Endothelial cell (in vitro differentiated cells): ENCODE measurements around the gene CPED1. TPM values are rescaled to one million over a fixed set of nuclear protein-coding genes. Genes with fewer than 3 reads are reported as not detected.

Source experiments
- DNase-seq: peaks from one replicate; pipeline ENCODE4 v3.0.0; 2021; ENCODE audit warnings: low spot score
- H3K27ac Mint-ChIP-seq: one replicate; pipeline ENCODE4 v1.8.0; 2021; ENCODE audit warnings: mixed read lengths, inconsistent platforms; ENCODE audit not compliant: unreplicated experiment
- H3K27me3 Mint-ChIP-seq: one replicate; pipeline ENCODE4 v1.8.0; 2021; ENCODE audit warnings: mild to moderate bottlenecking, moderate library complexity, mixed read lengths, inconsistent platforms; ENCODE audit not compliant: unreplicated experiment
- H3K36me3 Mint-ChIP-seq: one replicate; pipeline ENCODE4 v1.8.0; 2021; ENCODE audit warnings: mild to moderate bottlenecking, low read depth, mixed read lengths, inconsistent platforms; ENCODE audit not compliant: unreplicated experiment
- H3K4me1 Mint-ChIP-seq: one replicate; pipeline ENCODE4 v1.8.0; 2021; ENCODE audit warnings: mild to moderate bottlenecking, mixed read lengths, inconsistent platforms; ENCODE audit not compliant: unreplicated experiment
- H3K4me3 Mint-ChIP-seq: one replicate; pipeline ENCODE4 v1.8.0; 2021; ENCODE audit warnings: mild to moderate bottlenecking, mixed read lengths, inconsistent platforms; ENCODE audit not compliant: unreplicated experiment
- H3K9me3 Mint-ChIP-seq: one replicate; pipeline ENCODE4 v1.8.0; 2021; ENCODE audit warnings: mixed read lengths, inconsistent platforms; ENCODE audit not compliant: unreplicated experiment
- total RNA-seq: library from RNA; stranded (reverse); fragmentation: NEBNext Ultra II Directional; extraction: Animal tissue kit (Norgen Biotek cat#: 25700); gene quantifications from one replicate; pipeline ENCODE4 v1.2.1, GENCODE V29; 2021; ENCODE audit not compliant: unreplicated experiment
- TF ChIP-seq, protein P1 (sequence below): fragments of 200-600 bp; sonication (generic); IDR thresholded peaks from one replicate; pipeline ENCODE4 v1.5.0; 2021; ENCODE audit warnings: antibody characterized with exemption; ENCODE audit not compliant: unreplicated experiment

Gene CPED1
- total RNA-seq, 1 donor from 2014 or later, result 1.8 TPM

DNA sequence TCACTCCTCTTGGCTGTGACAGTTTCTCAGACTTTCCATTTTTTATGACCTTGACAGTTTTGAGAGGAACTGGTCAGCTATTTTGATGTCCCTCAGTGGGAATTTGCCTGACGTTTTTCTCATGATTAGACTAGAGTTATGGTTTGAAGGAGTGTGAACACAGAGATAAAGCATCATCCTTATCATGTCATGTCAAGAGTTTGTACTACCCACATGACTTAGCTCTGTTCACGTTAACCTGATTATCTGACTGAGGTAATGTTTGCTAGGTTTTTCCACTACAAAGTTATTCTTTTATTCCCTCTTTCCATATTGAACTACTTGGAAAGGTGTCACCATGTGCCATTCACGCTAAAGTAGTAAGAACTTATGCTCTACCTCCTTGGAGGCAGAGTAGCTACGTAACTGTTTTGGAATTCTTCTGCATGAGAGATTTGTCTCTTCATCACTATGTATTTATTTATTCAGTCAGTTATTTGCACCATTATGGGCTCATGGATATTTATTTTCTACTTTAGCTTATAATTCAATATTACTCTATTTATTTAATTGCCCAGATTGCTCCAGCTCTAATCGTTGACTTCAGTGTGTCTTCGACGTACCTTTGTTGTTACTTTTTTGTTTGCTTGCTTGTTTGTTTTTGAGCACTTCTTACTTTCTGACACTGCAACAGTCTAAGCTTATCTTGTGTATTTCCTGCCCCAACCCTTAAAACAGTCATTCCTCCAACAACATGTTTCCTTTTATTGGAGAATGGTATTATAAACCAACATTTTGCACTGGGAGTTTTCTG lies 50.4 kb downstream of the CPED1 start:
- Mint-ChIP-seq H3K27ac (peak overlapping the region; percentile 50), H3K4me3 (no peak overlapping the region), H3K4me1 (peaks cover 15% of the 10 kb centered on the region), H3K36me3 (no peaks in the 10 kb centered on the region), H3K27me3 (no peaks in the 10 kb centered on the region), H3K9me3 (no peaks in the 10 kb centered on the region)
- TF ChIP-seq, protein P1, sequence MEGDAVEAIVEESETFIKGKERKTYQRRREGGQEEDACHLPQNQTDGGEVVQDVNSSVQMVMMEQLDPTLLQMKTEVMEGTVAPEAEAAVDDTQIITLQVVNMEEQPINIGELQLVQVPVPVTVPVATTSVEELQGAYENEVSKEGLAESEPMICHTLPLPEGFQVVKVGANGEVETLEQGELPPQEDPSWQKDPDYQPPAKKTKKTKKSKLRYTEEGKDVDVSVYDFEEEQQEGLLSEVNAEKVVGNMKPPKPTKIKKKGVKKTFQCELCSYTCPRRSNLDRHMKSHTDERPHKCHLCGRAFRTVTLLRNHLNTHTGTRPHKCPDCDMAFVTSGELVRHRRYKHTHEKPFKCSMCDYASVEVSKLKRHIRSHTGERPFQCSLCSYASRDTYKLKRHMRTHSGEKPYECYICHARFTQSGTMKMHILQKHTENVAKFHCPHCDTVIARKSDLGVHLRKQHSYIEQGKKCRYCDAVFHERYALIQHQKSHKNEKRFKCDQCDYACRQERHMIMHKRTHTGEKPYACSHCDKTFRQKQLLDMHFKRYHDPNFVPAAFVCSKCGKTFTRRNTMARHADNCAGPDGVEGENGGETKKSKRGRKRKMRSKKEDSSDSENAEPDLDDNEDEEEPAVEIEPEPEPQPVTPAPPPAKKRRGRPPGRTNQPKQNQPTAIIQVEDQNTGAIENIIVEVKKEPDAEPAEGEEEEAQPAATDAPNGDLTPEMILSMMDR, result no peak
- DNase-seq, result no peak

DNA sequence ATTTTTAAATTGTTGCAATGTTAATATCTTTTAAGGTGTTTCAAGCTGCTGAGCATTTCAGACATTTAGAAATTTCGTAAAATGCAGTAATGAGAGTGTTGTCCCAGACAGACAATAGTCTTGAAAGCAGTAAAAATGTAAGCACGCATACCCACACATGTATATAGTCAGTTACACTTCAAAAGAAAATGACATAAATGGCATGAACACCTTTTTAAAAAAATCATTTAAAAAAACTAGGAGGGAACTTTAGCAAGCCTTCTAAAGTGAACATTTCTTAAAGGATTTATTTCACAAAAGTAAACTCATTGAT lies 51.0 kb downstream of the CPED1 start:
- Mint-ChIP-seq H3K27ac (no peak overlapping the region), H3K4me3 (no peak overlapping the region), H3K27me3 (no peaks in the 10 kb centered on the region), H3K36me3 (no peaks in the 10 kb centered on the region), H3K9me3 (no peaks in the 10 kb centered on the region), H3K4me1 (peaks cover 15% of the 10 kb centered on the region)
- TF ChIP-seq, protein P1, result no peak
- no peak for DNase-seq

DNA sequence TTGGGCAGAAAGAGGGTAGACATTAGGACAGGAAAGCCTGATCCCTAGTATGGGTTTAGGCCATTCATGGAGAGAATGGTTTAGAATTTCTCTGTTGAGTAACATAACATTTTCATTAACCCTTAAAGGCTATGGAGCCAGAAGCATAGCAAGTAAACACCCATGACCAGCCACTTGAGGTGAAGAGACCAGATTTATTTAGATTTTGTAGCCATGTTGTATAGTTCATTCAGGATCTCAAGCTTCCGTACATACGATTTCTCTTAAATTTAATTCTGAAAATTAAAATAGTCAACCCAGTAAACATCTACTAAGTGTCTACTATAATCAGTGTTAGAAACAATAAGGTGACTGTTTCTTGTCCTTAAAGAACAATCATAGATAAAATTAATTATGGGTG lies 51.5 kb downstream of the CPED1 start:
- TF ChIP-seq, protein P1, result no peak
- no peaks in the 10 kb centered on the region for H3K36me3 Mint-ChIP-seq
- no peak for DNase-seq
- H3K4me3 Mint-ChIP-seq, result no peak overlapping the region
- H3K27me3 Mint-ChIP-seq, result no peaks in the 10 kb centered on the region
- H3K4me1 Mint-ChIP-seq, result peaks cover 15% of the 10 kb centered on the region
- no peak overlapping the region for H3K27ac Mint-ChIP-seq
- H3K9me3 Mint-ChIP-seq, result no peaks in the 10 kb centered on the region

DNA sequence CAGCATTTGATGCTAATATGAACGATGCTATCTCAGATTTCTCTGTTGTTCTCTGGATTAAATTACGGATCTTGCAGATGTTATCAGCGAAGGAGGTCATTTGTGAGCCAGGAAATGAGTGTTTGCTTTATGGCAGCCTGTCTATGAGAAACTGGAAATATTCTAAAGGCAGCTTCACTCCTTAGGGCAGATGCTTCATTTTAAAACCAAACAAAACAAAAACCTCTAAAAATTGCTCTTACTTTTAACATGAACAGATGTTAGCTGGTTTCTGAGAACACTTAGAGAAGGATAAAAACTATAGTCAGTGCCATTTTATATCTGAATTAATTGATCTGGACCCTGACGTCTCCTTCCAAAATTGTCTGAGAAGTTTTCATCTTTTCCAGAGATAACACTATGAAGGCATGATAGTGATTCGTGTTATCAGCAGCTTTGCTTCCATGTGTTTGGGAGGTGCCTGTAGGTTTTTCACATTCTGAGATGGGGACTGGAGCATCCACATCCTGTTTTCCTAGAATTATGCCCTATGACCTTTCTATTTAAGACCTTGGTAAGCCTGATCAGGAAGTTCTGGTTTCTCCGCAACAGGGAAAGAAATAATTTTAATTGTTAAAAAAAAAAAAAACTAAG lies 53.1 kb downstream of the CPED1 start:
- H3K4me3 Mint-ChIP-seq, result no peak overlapping the region
- no peaks in the 10 kb centered on the region for H3K9me3 Mint-ChIP-seq
- H3K36me3 Mint-ChIP-seq, result no peaks in the 10 kb centered on the region
- TF ChIP-seq, protein P1, result no peak
- no peak for DNase-seq
- H3K27me3 Mint-ChIP-seq, result no peaks in the 10 kb centered on the region
- H3K4me1 Mint-ChIP-seq, result peaks cover 15% of the 10 kb centered on the region
- H3K27ac Mint-ChIP-seq, result peak overlapping the region; percentile 30

DNA sequence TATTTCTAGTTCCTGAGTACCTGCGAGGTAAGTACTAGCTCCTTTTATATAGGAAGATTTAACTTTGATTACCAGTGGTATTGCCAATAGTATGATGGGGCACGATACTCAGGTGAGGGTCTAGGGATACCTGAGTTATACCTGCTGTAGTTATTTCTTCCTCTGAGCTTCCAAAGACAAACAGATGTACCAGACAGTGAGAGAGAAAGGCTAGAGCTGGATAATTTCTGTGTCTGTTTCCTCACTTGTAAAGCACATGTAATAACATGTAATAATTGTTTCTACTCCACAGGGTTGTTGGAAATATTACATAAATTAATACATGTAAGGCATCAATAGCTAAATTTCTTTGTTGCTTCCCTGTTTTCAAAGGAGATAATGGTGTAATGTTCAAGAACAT lies 53.7 kb downstream of the CPED1 start:
- H3K27ac Mint-ChIP-seq, result no peak overlapping the region
- no peaks in the 10 kb centered on the region for H3K36me3 Mint-ChIP-seq
- TF ChIP-seq, protein P1, result no peak
- H3K27me3 Mint-ChIP-seq, result no peaks in the 10 kb centered on the region
- no peak overlapping the region for H3K4me3 Mint-ChIP-seq
- H3K9me3 Mint-ChIP-seq, result no peaks in the 10 kb centered on the region
- peaks cover 19% of the 10 kb centered on the region for H3K4me1 Mint-ChIP-seq
- DNase-seq, result no peak
